H9 (cell line): ENCODE data around the gene DPYSL5. TPM values are rescaled to one million over a fixed set of nuclear protein-coding genes. Genes with fewer than 3 reads are reported as not detected.

Experiments used
- DNase-seq: peaks from one replicate; pipeline ENCODE4 v3.0.0-alpha.2; 2017
- H2AFZ ChIP-seq: one replicate; pipeline ENCODE4 v1.6.1; 2013; ENCODE audit warnings: mild to moderate bottlenecking, low read length, control low read depth, moderate library complexity
- H2AK5ac ChIP-seq: 2 replicates; pipeline ENCODE4 v1.6.1; 2013; ENCODE audit warnings: low read length, control low read depth, mixed read lengths; ENCODE audit not compliant: insufficient read length
- H2BK120ac ChIP-seq: one replicate; pipeline ENCODE4 v1.6.1; 2013; ENCODE audit warnings: low read depth, mild to moderate bottlenecking, low read length, control low read depth, inconsistent platforms; ENCODE audit not compliant: poor library complexity, severe bottlenecking
- H2BK12ac ChIP-seq: 2 replicates; pipeline ENCODE4 v1.6.1; 2013; ENCODE audit warnings: low read length, control low read depth, mixed read lengths, low read depth; ENCODE audit not compliant: insufficient read length
- H2BK15ac ChIP-seq: 2 replicates; pipeline ENCODE4 v1.6.1; 2013; ENCODE audit warnings: low read depth, low read length, control low read depth
- H2BK20ac ChIP-seq: one replicate; pipeline ENCODE4 v1.6.1; 2013; ENCODE audit warnings: low read depth, mild to moderate bottlenecking, low read length, control low read depth, inconsistent platforms; ENCODE audit not compliant: poor library complexity, severe bottlenecking
- H2BK5ac ChIP-seq: 2 replicates; pipeline ENCODE4 v1.6.1; 2013; ENCODE audit warnings: low read length, control low read depth, mixed read lengths; ENCODE audit not compliant: insufficient read length
- H3K14ac ChIP-seq: 2 replicates; pipeline ENCODE4 v1.6.1; 2013; ENCODE audit warnings: low read length, control low read depth; ENCODE audit not compliant: insufficient read depth
- H3K18ac ChIP-seq: 2 replicates; pipeline ENCODE4 v1.6.1; 2013; ENCODE audit warnings: low read depth, mild to moderate bottlenecking, mixed read lengths, low read length, control low read depth; ENCODE audit not compliant: insufficient read length
- H3K23ac ChIP-seq: 2 replicates; pipeline ENCODE4 v1.6.1; 2013; ENCODE audit warnings: low read length, control low read depth, mixed read lengths, low read depth; ENCODE audit not compliant: insufficient read length
- H3K23me2 ChIP-seq: 2 replicates; pipeline ENCODE4 v1.6.1; 2013; ENCODE audit warnings: low read depth, mild to moderate bottlenecking, mixed read lengths, low read length, control low read depth; ENCODE audit not compliant: insufficient read length, poor library complexity, severe bottlenecking
- H3K27ac ChIP-seq: 2 replicates; pipeline ENCODE4 v1.5.1; 2013; ENCODE audit warnings: low read length, control low read depth, mixed read lengths, low read depth; ENCODE audit not compliant: insufficient read length
- H3K27me3 ChIP-seq: 2 replicates; pipeline ENCODE4 v1.6.1; 2013; ENCODE audit warnings: low read length, control low read depth, inconsistent platforms; ENCODE audit not compliant: insufficient read depth
- H3K4ac ChIP-seq: 2 replicates; pipeline ENCODE4 v1.6.1; 2013; ENCODE audit warnings: low read depth, mild to moderate bottlenecking, control low read depth, inconsistent platforms, low read length, moderate library complexity
- H3K4me1 ChIP-seq: 2 replicates; pipeline ENCODE4 v1.6.1; 2013; ENCODE audit warnings: low read length, control low read depth, inconsistent platforms; ENCODE audit not compliant: insufficient read depth
- H3K4me2 ChIP-seq: 2 replicates; pipeline ENCODE4 v1.6.1; 2013; ENCODE audit warnings: low read length, control low read depth, mixed read lengths; ENCODE audit not compliant: insufficient read length, insufficient read depth
- H3K56ac ChIP-seq: 2 replicates; pipeline ENCODE4 v1.6.1; 2013; ENCODE audit warnings: low read depth, mild to moderate bottlenecking, mixed read lengths, low read length, control low read depth; ENCODE audit not compliant: insufficient read length
- H3K79me1 ChIP-seq: 2 replicates; pipeline ENCODE4 v1.6.1; 2013; ENCODE audit warnings: low read depth, mild to moderate bottlenecking, moderate library complexity, low read length, control low read depth, inconsistent platforms; ENCODE audit not compliant: insufficient read depth, poor library complexity, severe bottlenecking
- H3K79me2 ChIP-seq: 2 replicates; pipeline ENCODE4 v1.6.1; 2013; ENCODE audit warnings: low read length, control low read depth, inconsistent platforms; ENCODE audit not compliant: insufficient read depth
- H3K9ac ChIP-seq: 2 replicates; pipeline ENCODE4 v1.6.1; 2013; ENCODE audit warnings: low read length, control low read depth, mixed read lengths; ENCODE audit not compliant: insufficient read length; ENCODE audit errors: extremely low read depth
- H3K9me3 ChIP-seq: one replicate; pipeline ENCODE4 v1.6.1; 2013; ENCODE audit warnings: low read depth, low read length, inconsistent platforms; ENCODE audit not compliant: control insufficient read depth
- H3T11ph ChIP-seq: one replicate; pipeline ENCODE4 v1.6.1; 2013; ENCODE audit warnings: mild to moderate bottlenecking, low read length, control low read depth, inconsistent platforms
- H4K20me1 ChIP-seq: one replicate; pipeline ENCODE4 v1.6.1; 2013; ENCODE audit not compliant: control insufficient read depth, insufficient read length, insufficient read depth
- H4K5ac ChIP-seq: 2 replicates; pipeline ENCODE4 v1.6.1; 2013; ENCODE audit warnings: low read depth, mild to moderate bottlenecking, mixed read lengths, low read length, control low read depth; ENCODE audit not compliant: insufficient read length
- H4K8ac ChIP-seq: replicated peaks from 2 replicates; pipeline ENCODE4 v1.6.1; 2013; ENCODE audit warnings: low read length, control low read depth, mixed read lengths, low read depth; ENCODE audit not compliant: insufficient read length
- H4K91ac ChIP-seq: 2 replicates; pipeline ENCODE4 v1.6.1; 2013; ENCODE audit warnings: low read depth, mild to moderate bottlenecking, moderate library complexity, mixed read lengths, low read length, control low read depth; ENCODE audit not compliant: insufficient read length
- H3K27ac Mint-ChIP-seq, 3 experiments: 2 replicates in 2 of 3; 3 replicates in 1 of 3; pipeline ENCODE4 v1.8.0; 2020 to 2021; ENCODE audit warnings: mixed read lengths in 3 of 3, mild to moderate bottlenecking in 1 of 3, moderate library complexity in 1 of 3
- H3K27me3 Mint-ChIP-seq: 2 replicates; pipeline ENCODE4 v1.8.0; 2021; ENCODE audit warnings: low read depth, mild to moderate bottlenecking, moderate library complexity, mixed read lengths
- H3K36me3 Mint-ChIP-seq, 3 experiments: 2 replicates in 2 of 3; 3 replicates in 1 of 3; pipeline ENCODE4 v1.8.0; 2020 to 2021; ENCODE audit warnings: low read depth in 3 of 3, mixed read lengths in 3 of 3; ENCODE audit not compliant: insufficient read depth in 1 of 3
- H3K4me1 Mint-ChIP-seq, 2 experiments: 2 replicates each; pipeline ENCODE4 v1.8.0; 2020; ENCODE audit warnings: mixed read lengths in 2 of 2
- H3K4me3 Mint-ChIP-seq, 2 experiments: 2 replicates in 1 of 2; 3 replicates in 1 of 2; pipeline ENCODE4 v1.8.0; 2020 to 2021; ENCODE audit warnings: mild to moderate bottlenecking in 2 of 2, mixed read lengths in 2 of 2, moderate library complexity in 1 of 2
- H3K9me3 Mint-ChIP-seq, 2 experiments: 2 replicates in 1 of 2; 3 replicates in 1 of 2; pipeline ENCODE4 v1.8.0; 2020; ENCODE audit warnings: mild to moderate bottlenecking in 2 of 2, mixed read lengths in 2 of 2, moderate library complexity in 1 of 2
- WGBS: extraction: QIAGEN DNeasy Blood & Tissue Kit; methylation state at CpG from one replicate; pipeline ENCODE4 v1.1.7; 2013; ENCODE audit warnings: missing lambda C conversion rate, low lambda C conversion rate, mixed read lengths; ENCODE audit not compliant: insufficient read length; ENCODE audit errors: extremely low coverage; 5-methylcytosine and 5-hydroxymethylcytosine counted together
- total RNA-seq: library from RNA; stranded (reverse); gene quantifications from 2 replicates; pipeline ENCODE4 v1.2.1, GENCODE V29; 2021
- TF ChIP-seq, protein P1 (sequence below): fragments of 200-600 bp; sonication (generic); conservative IDR thresholded peaks from 3 replicates; pipeline ENCODE4 v1.8.0; 2021; ENCODE audit warnings: antibody characterized with exemption, mild to moderate bottlenecking

DPYSL5 gene
- total RNA-seq, 1 experiment from 2014 or later = 6.4 TPM

DNA sequence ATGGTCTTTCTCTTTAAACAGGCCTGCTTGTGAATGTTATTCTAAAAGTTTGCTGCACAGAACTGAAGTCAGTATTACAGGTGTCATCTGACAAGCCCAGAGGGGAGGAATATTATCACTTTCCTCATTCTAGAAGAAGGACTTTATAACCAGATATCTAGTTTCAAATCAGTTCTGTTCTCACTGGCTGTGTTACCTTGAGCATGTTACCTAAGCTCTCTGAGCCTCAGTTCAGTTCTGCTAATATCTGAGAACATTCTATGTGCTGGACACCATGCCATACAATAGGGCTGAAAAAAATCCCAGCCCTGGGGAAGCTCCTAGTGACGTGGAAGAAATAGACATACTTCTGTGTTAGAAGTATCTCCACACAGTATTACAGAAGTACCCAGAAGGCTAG lies 150.4 kb downstream of the DPYSL5 start:
- peaks cover 4 to 8% of the 10 kb centered on the region in 2 experiments; a peak in 3 of 4 replicates for H3K4me1 Mint-ChIP-seq
- Histone ChIP-seq H4K20me1 (peaks cover 2% of the 10 kb centered on the region), H3K27ac (no peak overlapping the region)

More for the DNA sequence above, 150.4 kb downstream of the DPYSL5 start:
- no CpG with 5 or more reads among the region's 1 CpG for WGBS
- DNase-seq = no peak
- no peak overlapping the region for H2BK120ac ChIP-seq
- no peak overlapping the region for H2BK5ac ChIP-seq
- no peak overlapping the region for H2BK15ac ChIP-seq
- H3K4me2 ChIP-seq = no peak overlapping the region
- no peak overlapping the region for H2BK12ac ChIP-seq
- no peak overlapping the region for H3K56ac ChIP-seq
- no peak overlapping the region for H3K9ac ChIP-seq
- no peak overlapping the region for H3K18ac ChIP-seq
- no peaks in the 10 kb centered on the region for H3K4me1 ChIP-seq
- no peaks in the 10 kb centered on the region for H3K9me3 ChIP-seq
- H2AK5ac ChIP-seq = no peak overlapping the region
- H3K4me3 Mint-ChIP-seq = no peak overlapping the region
- no peak overlapping the region for H3T11ph ChIP-seq
- H2BK20ac ChIP-seq = no peak overlapping the region
- no peaks in the 10 kb centered on the region for H3K27me3 ChIP-seq
- H3K23ac ChIP-seq = no peak overlapping the region
- H4K8ac ChIP-seq = no peak overlapping the region
- no peaks in the 10 kb centered on the region; a peak in 1 of 7 replicates for H3K36me3 Mint-ChIP-seq
- H3K4ac ChIP-seq = no peak overlapping the region
- no peak overlapping the region for H2AFZ ChIP-seq
- H3K14ac ChIP-seq = no peak overlapping the region
- no peaks in the 10 kb centered on the region for H3K79me2 ChIP-seq
- no peak overlapping the region for H4K91ac ChIP-seq
- H3K79me1 ChIP-seq = no peaks in the 10 kb centered on the region
- H4K5ac ChIP-seq = no peak overlapping the region
- H3K27me3 Mint-ChIP-seq = peaks cover 8% of the 10 kb centered on the region
- H3K23me2 ChIP-seq = no peaks in the 10 kb centered on the region
- TF ChIP-seq, protein P1, sequence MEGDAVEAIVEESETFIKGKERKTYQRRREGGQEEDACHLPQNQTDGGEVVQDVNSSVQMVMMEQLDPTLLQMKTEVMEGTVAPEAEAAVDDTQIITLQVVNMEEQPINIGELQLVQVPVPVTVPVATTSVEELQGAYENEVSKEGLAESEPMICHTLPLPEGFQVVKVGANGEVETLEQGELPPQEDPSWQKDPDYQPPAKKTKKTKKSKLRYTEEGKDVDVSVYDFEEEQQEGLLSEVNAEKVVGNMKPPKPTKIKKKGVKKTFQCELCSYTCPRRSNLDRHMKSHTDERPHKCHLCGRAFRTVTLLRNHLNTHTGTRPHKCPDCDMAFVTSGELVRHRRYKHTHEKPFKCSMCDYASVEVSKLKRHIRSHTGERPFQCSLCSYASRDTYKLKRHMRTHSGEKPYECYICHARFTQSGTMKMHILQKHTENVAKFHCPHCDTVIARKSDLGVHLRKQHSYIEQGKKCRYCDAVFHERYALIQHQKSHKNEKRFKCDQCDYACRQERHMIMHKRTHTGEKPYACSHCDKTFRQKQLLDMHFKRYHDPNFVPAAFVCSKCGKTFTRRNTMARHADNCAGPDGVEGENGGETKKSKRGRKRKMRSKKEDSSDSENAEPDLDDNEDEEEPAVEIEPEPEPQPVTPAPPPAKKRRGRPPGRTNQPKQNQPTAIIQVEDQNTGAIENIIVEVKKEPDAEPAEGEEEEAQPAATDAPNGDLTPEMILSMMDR = no peak
- H3K27ac Mint-ChIP-seq = no peak overlapping the region
- H3K9me3 Mint-ChIP-seq = no peaks in the 10 kb centered on the region

Other genes with a start within 250 kb of the DPYSL5 start
- not detected in 2 replicates for gene CIB4, start 206.8 kb upstream of the DPYSL5 start, total RNA-seq
- 0.09 TPM in 1 of 2 replicates, not detected in the other for gene KCNK3, start 155.4 kb upstream of the DPYSL5 start, total RNA-seq
- 15.7 and 16.0 TPM in 2 replicates for gene SLC35F6, start 83.8 kb upstream of the DPYSL5 start, total RNA-seq
- gene CENPA, start 62.1 kb upstream of the DPYSL5 start, total RNA-seq = 19.3 and 21.4 TPM in 2 replicates
- 1.9 and 2.0 TPM in 2 replicates for gene MAPRE3, start 122.5 kb downstream of the DPYSL5 start, total RNA-seq
- 53.9 and 55.3 TPM in 2 replicates for gene TMEM214, start 184.8 kb downstream of the DPYSL5 start, total RNA-seq
- gene AGBL5, start 203.5 kb downstream of the DPYSL5 start, total RNA-seq = 55.4 and 58.3 TPM in 2 replicates
- gene OST4, start 223.5 kb downstream of the DPYSL5 start, total RNA-seq = 214 and 215 TPM in 2 replicates
- 1.2 and 1.8 TPM in 2 replicates for gene EMILIN1, start 230.5 kb downstream of the DPYSL5 start, total RNA-seq
- 12.1 and 12.2 TPM in 2 replicates for gene KHK, start 238.6 kb downstream of the DPYSL5 start, total RNA-seq